Lung (tissue), 12 donors: ENCODE data around the gene SIRT6. TPM values are rescaled to one million over a fixed set of nuclear protein-coding genes. Genes with fewer than 3 reads are reported as not detected.

ENCODE experiments used
- ATAC-seq: fragments of 200-7000 bp; cut with Tn5 transposase; one replicate; pipeline ENCODE4 v1.9.1; 2020; ENCODE audit warnings: moderate number of reproducible peaks; ENCODE audit not compliant: insufficient read depth, low FRiP score
- DNase-seq, 3 donors: peaks; one replicate each; pipeline ENCODE4 v3.0.0-alpha.2; 2013 to 2017
- H3K27ac ChIP-seq, 2 donors: one replicate each; pipeline ENCODE4 v1.5.1; 2013; ENCODE audit warnings: mild to moderate bottlenecking in 2 of 2, moderate library complexity in 2 of 2, control low read depth in 1 of 2, inconsistent platforms in 1 of 2, low read depth in 1 of 2, low read length in 1 of 2
- H3K27me3 ChIP-seq, 3 donors: one replicate each; pipeline ENCODE4 v1.5.1; 2013; ENCODE audit warnings: low read length in 2 of 3; ENCODE audit not compliant: control insufficient read depth in 3 of 3, insufficient read depth in 3 of 3
- H3K36me3 ChIP-seq, 4 donors: one replicate each; pipeline ENCODE4 v1.5.1; 2013; ENCODE audit warnings: low read length in 4 of 4, mild to moderate bottlenecking in 1 of 4, moderate library complexity in 1 of 4; ENCODE audit not compliant: control insufficient read depth in 4 of 4, insufficient read depth in 4 of 4
- H3K4me1 ChIP-seq, 5 donors: one replicate each; pipeline ENCODE4 v1.5.1; 2013; ENCODE audit warnings: low read length in 5 of 5, mild to moderate bottlenecking in 2 of 5, moderate library complexity in 1 of 5; ENCODE audit not compliant: control insufficient read depth in 5 of 5, insufficient read depth in 5 of 5
- H3K4me3 ChIP-seq: one replicate; pipeline ENCODE4 v1.5.1; 2013; ENCODE audit warnings: mild to moderate bottlenecking, control low read depth, moderate library complexity
- H3K9ac ChIP-seq, 2 donors: one replicate each; pipeline ENCODE4 v1.5.1; 2013; ENCODE audit warnings: low read length in 2 of 2, control low read depth in 1 of 2; ENCODE audit not compliant: insufficient read depth in 1 of 2
- H3K9me3 ChIP-seq, 4 donors: one replicate each; pipeline ENCODE4 v1.5.1; 2013; ENCODE audit warnings: low read length in 3 of 4, mild to moderate bottlenecking in 1 of 4, moderate library complexity in 1 of 4; ENCODE audit not compliant: control insufficient read depth in 4 of 4, insufficient read depth in 3 of 4
- CTCF ChIP-seq: IDR thresholded peaks from 2 replicates; pipeline ENCODE4 v1.5.1; 2012; ENCODE audit warnings: mild to moderate bottlenecking; ENCODE audit errors: control extremely low read depth, extremely low read depth
- whole genome bisulfite sequencing, 2 donors: extraction: QIAGEN DNeasy Blood & Tissue Kit; methylation state at CpG; one replicate each; pipeline ENCODE4 v1.1.7; 2013; 5-methylcytosine and 5-hydroxymethylcytosine counted together
- polyA plus RNA-seq, 2 donors: library from polyadenylated mRNA; stranded (reverse); fragments of 200-250 nt; gene quantifications; one replicate each; pipeline ENCODE4 v1.2.1, GENCODE V29; 2013
- total RNA-seq, 2 donors: library from RNA; depleted of rRNA in 1 of 2; stranded (reverse); fragments of >200 nt in 1 of 2; gene quantifications; one replicate each; pipeline ENCODE4 v1.2.1, GENCODE V29; 2014 to 2021
- donor health status: control.
- donor health status: control.
- donor health status: Bipolar disorder and iron deficiency.
- donor health status: healthy.
- donor health status: DM: yes; HTN: yes; CAD: no.

SIRT6 gene
- total and polyA plus RNA-seq, 4 donors = 10.2 to 36.5 (median 29.2) TPM

- ATAC-seq (no peak), DNase-seq (peak; percentile 50 to 73 (median 52))
- Histone ChIP-seq H3K9ac (no peak overlapping the region), H3K4me3 (no peak overlapping the region), H3K27ac (no peak overlapping the region), H3K36me3 (peaks cover 0 to 24% (median 4%) of the 10 kb centered on the region in 4 donors), H3K27me3 (no peaks in the 10 kb centered on the region), H3K4me1 (peaks cover 0 to 4% (median 0%) of the 10 kb centered on the region in 5 donors), H3K9me3 (no peaks in the 10 kb centered on the region)
- no peak for TF ChIP-seq CTCF
- WGBS, 2 donors = 7 to 8% methylated on average over 35 to 45 of the region's 45 CpGs
These were observed 9.4 kb downstream of the SIRT6 start for GRCh38 chr19:4172861-4173473.

- H3K4me3 ChIP-seq = no peak overlapping the region
- peaks cover 0 to under 1% (median 0%) of the 10 kb centered on the region in 4 donors for H3K9me3 ChIP-seq
- H3K36me3 ChIP-seq = peaks cover 0 to 18% (median 0%) of the 10 kb centered on the region in 4 donors
- H3K4me1 ChIP-seq = peaks cover 0 to 4% (median 0%) of the 10 kb centered on the region in 5 donors
- ATAC-seq = no peak
- H3K9ac ChIP-seq = no peak overlapping the region
- H3K27me3 ChIP-seq = no peaks in the 10 kb centered on the region
- H3K27ac ChIP-seq = no peak overlapping the region
- no peak for TF ChIP-seq CTCF
- no peak for DNase-seq
- WGBS, 2 donors = 59 to 68% methylated on average over 22 of the region's 22 CpGs
These were observed 10.7 kb downstream of the SIRT6 start for GRCh38 chr19:4171676-4172075.

GRCh38 chr19:4164262-4164661 is 18.1 kb downstream of the SIRT6 start:
- WGBS, 2 donors = 61% methylated on average over 11 of the region's 11 CpGs
- no peak for DNase-seq

More at GRCh38 chr19:4164262-4164661, 18.1 kb downstream of the SIRT6 start:
- Histone ChIP-seq H3K4me1 (no peaks in the 10 kb centered on the region), H3K4me3 (no peak overlapping the region), H3K9me3 (peaks cover 0 to 3% (median 0%) of the 10 kb centered on the region in 4 donors), H3K27ac (no peak overlapping the region), H3K36me3 (no peaks in the 10 kb centered on the region), H3K27me3 (no peaks in the 10 kb centered on the region), H3K9ac (no peak overlapping the region)
- TF ChIP-seq CTCF = no peak
- ATAC-seq = no peak
